OCI-LY7 (cell line): ENCODE data around the gene MAGEB17. TPM values are rescaled to one million over a fixed set of nuclear protein-coding genes. Genes with fewer than 3 reads are reported as not detected.
"Not testable (repeated sequence)": the region's sequence is repeated elsewhere in the genome, so short reads cannot be mapped to it uniquely, and the experiment has no call there.

Experiments used
- BruUV-seq: library from RNA; stranded (reverse); fragments of 400-500 nt; replicated peaks from 2 replicates; lab custom pipeline; 2021; lab: Mats Ljungman, UMichigan
- CTCF ChIA-PET: fragments of 300-600 bp; sonication (Branson Sonifier 250); formaldehyde crosslinking; loops from one replicate; lab custom pipeline; 2022; ENCODE audit warnings: antibody characterized with exemption; ENCODE audit not compliant: unreplicated experiment; lab: Charles Lee
- POLR2A ChIA-PET: fragments of 300-600 bp; sonication (Branson Sonifier 250); formaldehyde crosslinking; loops from one replicate; lab custom pipeline; 2022; ENCODE audit warnings: antibody characterized with exemption; lab: Charles Lee
- DNase-seq: peaks from one replicate; pipeline ENCODE4 v3.0.0-alpha.2; 2015; ENCODE audit warnings: low spot score
- H2AFZ ChIP-seq: fragments of 200-600 bp; sonication (generic), shearing (Covaris generic); 2 replicates; pipeline ENCODE4 v1.6.1; 2014; ENCODE audit warnings: mild to moderate bottlenecking, antibody characterized with exemption, low read length, moderate library complexity
- H3K27ac ChIP-seq: fragments of 200-600 bp; sonication (generic); 2 replicates; pipeline ENCODE4 v1.5.1; 2014; ENCODE audit warnings: mixed run types, low read depth, mild to moderate bottlenecking, moderate library complexity, low read length, inconsistent platforms; ENCODE audit not compliant: poor library complexity, severe bottlenecking
- H3K36me3 ChIP-seq: fragments of 200-600 bp; sonication (generic); 2 replicates; pipeline ENCODE4 v1.6.1; 2014; ENCODE audit warnings: mild to moderate bottlenecking, antibody characterized with exemption, low read length, moderate library complexity, mixed read lengths; ENCODE audit not compliant: insufficient read depth
- H3K4me1 ChIP-seq: fragments of 200-600 bp; sonication (generic); 2 replicates; pipeline ENCODE4 v1.5.1; 2014; ENCODE audit warnings: mild to moderate bottlenecking, low read length; ENCODE audit not compliant: insufficient read depth, poor library complexity, severe bottlenecking
- H3K4me2 ChIP-seq: fragments of 200-600 bp; sonication (generic); 2 replicates; pipeline ENCODE4 v1.6.1; 2014; ENCODE audit warnings: mild to moderate bottlenecking, low read length
- H3K4me3 ChIP-seq: fragments of 200-600 bp; sonication (generic); 2 replicates; pipeline ENCODE4 v1.5.1; 2014; ENCODE audit warnings: mild to moderate bottlenecking, low read depth, low read length; ENCODE audit not compliant: poor library complexity, severe bottlenecking
- H3K79me2 ChIP-seq: fragments of 200-600 bp; sonication (generic); 2 replicates; pipeline ENCODE4 v1.6.1; 2016; ENCODE audit warnings: low read depth, mild to moderate bottlenecking, low read length, moderate library complexity, mixed read lengths; ENCODE audit not compliant: insufficient read depth
- H3K9me2 ChIP-seq: fragments of 200-600 bp; sonication (generic); 2 replicates; pipeline ENCODE4 v1.6.1; 2016; ENCODE audit warnings: mild to moderate bottlenecking, low read length, mixed read lengths; ENCODE audit not compliant: insufficient read depth
- H3K9me3 ChIP-seq: fragments of 200-600 bp; sonication (generic); 2 replicates; pipeline ENCODE4 v1.6.1; 2014; ENCODE audit warnings: mild to moderate bottlenecking, mixed run types, low read length, mixed read lengths
- H4K20me1 ChIP-seq: fragments of 200-600 bp; sonication (generic); 2 replicates; pipeline ENCODE4 v1.6.1; 2014; ENCODE audit warnings: mild to moderate bottlenecking, antibody characterized with exemption, low read length, moderate library complexity, mixed read lengths; ENCODE audit not compliant: insufficient read depth
- CTCF ChIP-seq: fragments of 200-600 bp; sonication (generic); conservative IDR thresholded peaks from 2 replicates; pipeline ENCODE4 v1.5.1; 2014; ENCODE audit warnings: mild to moderate bottlenecking, antibody characterized with exemption, low read length, moderate library complexity, mixed read lengths
- EZH2phosphoT487 ChIP-seq: fragments of 200-600 bp; sonication (generic); IDR thresholded peaks from 2 replicates; pipeline ENCODE4 v1.6.1; 2018; ENCODE audit warnings: low read depth, borderline replicate concordance, mild to moderate bottlenecking, mixed run types, antibody characterized with exemption, low read length, moderate library complexity, mixed read lengths
- intact Hi-C: fragments of 100-400 bp; cut with micrococcal nuclease; formaldehyde crosslinking; loops from one replicate; pipeline ENCODE4 v1.10.0; 2022; ENCODE audit not compliant: unreplicated experiment
- total RNA-seq, 2 experiments: library from RNA; depleted of rRNA in 1 of 2; stranded (reverse); fragments of >200 nt in 1 of 2; shearing (Covaris generic) in 1 of 2; gene quantifications; 2 replicates each; pipeline ENCODE4 v1.2.3, GENCODE V29; 2014 to 2022

Gene MAGEB17
- total RNA-seq, 2 experiments from 2014 or later: not detected

GRCh38 chrX:16177260-16177659 is 10.0 kb downstream of the MAGEB17 start:
- H2AFZ ChIP-seq: no peak overlapping the region
- ChIA-PET CTCF (no interaction called here), POLR2A (no interaction called here)
- intact Hi-C loops: no loop called here
- H3K79me2 ChIP-seq: no peaks in the 10 kb centered on the region
- no peak overlapping the region for H3K4me2 ChIP-seq
- H3K4me1 ChIP-seq: no peaks in the 10 kb centered on the region
- H3K36me3 ChIP-seq: no peaks in the 10 kb centered on the region
- no peak overlapping the region for H3K27ac ChIP-seq
- no peaks in the 10 kb centered on the region for H3K9me3 ChIP-seq
- BruUV-seq: no TSS peak
- TF ChIP-seq EZH2phosphoT487: no peak
- no peak for TF ChIP-seq CTCF
- no peak overlapping the region for H3K4me3 ChIP-seq
- DNase-seq: no peak
- no peaks in the 10 kb centered on the region for H3K9me2 ChIP-seq
- no peaks in the 10 kb centered on the region for H4K20me1 ChIP-seq

- H3K4me3 ChIP-seq, H4K20me1 ChIP-seq, H3K9me2 ChIP-seq, BruUV-seq, H3K9me3 ChIP-seq, H3K79me2 ChIP-seq, H3K27ac ChIP-seq, H2AFZ ChIP-seq, POLR2A ChIA-PET, H3K4me1 ChIP-seq, H3K4me2 ChIP-seq, intact Hi-C loops, DNase-seq, CTCF ChIA-PET, H3K36me3 ChIP-seq: not testable (repeated sequence)
Observed at GRCh38 chrX:16183843-16184242, 16.6 kb downstream of the MAGEB17 start.

- no peak overlapping the region for H3K4me2 ChIP-seq
- intact Hi-C loops: no loop called here
- H3K27ac ChIP-seq: no peak overlapping the region
- no peaks in the 10 kb centered on the region for H3K4me1 ChIP-seq
- POLR2A ChIA-PET: no interaction called here
- CTCF ChIA-PET: no interaction called here
- no peaks in the 10 kb centered on the region for H3K36me3 ChIP-seq
- no peaks in the 10 kb centered on the region for H3K79me2 ChIP-seq
- H3K9me3 ChIP-seq: no peaks in the 10 kb centered on the region
- no peak overlapping the region for H2AFZ ChIP-seq
- H3K4me3 ChIP-seq: no peak overlapping the region
- no peaks in the 10 kb centered on the region for H4K20me1 ChIP-seq
- DNase-seq: no peak
- TF ChIP-seq CTCF (no peak), EZH2phosphoT487 (no peak)
- BruUV-seq: no TSS peak
- no peaks in the 10 kb centered on the region for H3K9me2 ChIP-seq
Observed at GRCh38 chrX:16185725-16186136, 18.4 kb downstream of the MAGEB17 start.
